Uterus (tissue), 2 donors: ENCODE measurements around the gene GGA3.

Source experiments
- POLR2A ChIP-seq, 2 donors: fragments of 450-650 bp; IDR thresholded peaks; one replicate each; pipeline ENCODE4 v1.6.1; 2016; ENCODE audit warnings: antibody characterized with exemption in 2 of 2, mild to moderate bottlenecking in 1 of 2, moderate library complexity in 1 of 2
- TF ChIP-seq, protein P1 (sequence below), 4 experiments: fragments of 200-600 bp in 2 of 4; fragments of 450-650 bp in 2 of 4; sonication (generic) in 2 of 4; IDR thresholded peaks; one replicate each; pipeline ENCODE4 v1.5.1; 2016 to 2019; ENCODE audit warnings: antibody characterized with exemption in 4 of 4, mild to moderate bottlenecking in 2 of 4, moderate library complexity in 1 of 4

DNA sequence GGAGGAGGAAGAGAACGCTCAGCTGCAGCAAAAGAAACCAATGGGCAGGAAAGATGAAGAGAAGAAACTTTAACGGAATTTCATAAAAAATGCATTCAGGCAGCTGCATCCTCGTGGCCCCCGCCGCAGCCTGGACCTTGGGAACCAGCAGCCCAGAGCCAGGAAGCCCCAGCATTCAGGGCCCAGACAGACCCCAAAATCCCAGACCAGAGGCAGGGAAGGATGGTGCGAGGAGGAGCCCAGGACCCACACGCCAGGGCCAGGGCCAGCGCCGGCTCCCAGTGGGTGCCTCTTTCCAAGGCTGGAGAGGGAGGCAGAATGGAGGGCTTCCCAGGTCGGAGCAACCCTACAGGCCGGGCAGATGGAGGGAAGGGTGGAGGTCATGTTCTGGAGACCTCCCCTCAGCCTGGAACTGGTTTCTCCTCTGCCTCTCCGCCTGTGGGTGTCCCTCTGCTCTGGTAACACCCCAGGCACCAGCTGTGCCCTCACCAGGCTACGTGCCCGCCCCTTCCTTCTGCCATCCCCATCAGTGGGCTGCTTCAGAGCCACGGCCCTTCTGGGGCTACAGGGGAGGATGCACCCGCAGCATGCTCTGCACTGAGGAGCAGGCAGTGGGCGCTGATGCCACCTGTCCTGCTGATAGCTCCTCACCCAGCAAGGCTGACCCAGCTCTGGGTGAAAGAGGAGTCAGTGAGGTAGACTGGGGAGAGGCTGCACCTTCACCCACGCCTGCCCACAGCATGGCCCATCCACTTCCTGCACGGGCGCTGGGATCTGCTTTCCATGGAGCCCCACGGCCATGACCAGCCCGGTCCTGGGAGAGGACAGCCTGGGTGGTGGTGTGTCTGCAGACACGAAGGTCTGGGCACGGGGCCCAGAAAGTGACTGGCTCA, 10.8 kb upstream of the GGA3 start:
- TF ChIP-seq, protein P1, sequence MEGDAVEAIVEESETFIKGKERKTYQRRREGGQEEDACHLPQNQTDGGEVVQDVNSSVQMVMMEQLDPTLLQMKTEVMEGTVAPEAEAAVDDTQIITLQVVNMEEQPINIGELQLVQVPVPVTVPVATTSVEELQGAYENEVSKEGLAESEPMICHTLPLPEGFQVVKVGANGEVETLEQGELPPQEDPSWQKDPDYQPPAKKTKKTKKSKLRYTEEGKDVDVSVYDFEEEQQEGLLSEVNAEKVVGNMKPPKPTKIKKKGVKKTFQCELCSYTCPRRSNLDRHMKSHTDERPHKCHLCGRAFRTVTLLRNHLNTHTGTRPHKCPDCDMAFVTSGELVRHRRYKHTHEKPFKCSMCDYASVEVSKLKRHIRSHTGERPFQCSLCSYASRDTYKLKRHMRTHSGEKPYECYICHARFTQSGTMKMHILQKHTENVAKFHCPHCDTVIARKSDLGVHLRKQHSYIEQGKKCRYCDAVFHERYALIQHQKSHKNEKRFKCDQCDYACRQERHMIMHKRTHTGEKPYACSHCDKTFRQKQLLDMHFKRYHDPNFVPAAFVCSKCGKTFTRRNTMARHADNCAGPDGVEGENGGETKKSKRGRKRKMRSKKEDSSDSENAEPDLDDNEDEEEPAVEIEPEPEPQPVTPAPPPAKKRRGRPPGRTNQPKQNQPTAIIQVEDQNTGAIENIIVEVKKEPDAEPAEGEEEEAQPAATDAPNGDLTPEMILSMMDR (IDR thresholded peaks at IDR 0.05): no peak
- TF ChIP-seq POLR2A (IDR thresholded peaks at IDR 0.05): no peak
